HG02938 (cell line): Measurements from ENCODE around the gene C12orf60.
"Not testable (repeated sequence)": the region's sequence is repeated elsewhere in the genome, so short reads cannot be mapped to it uniquely, and the experiment has no call there.

Source experiments
- ATAC-seq: cut with Tn5 transposase; IDR thresholded peaks from one replicate; pipeline ENCODE4 v1.9.1; 2021; ENCODE audit warnings: mild to moderate bottlenecking, moderate library complexity; ENCODE audit not compliant: unreplicated experiment

The C12orf60 gene

GRCh38 chr12:14803011-14803829, at the start of gene C12orf60, which contains the start of gene WBP11:
Gene C12orf60, plus strand, starts transcription at chr12:14803670. Its CDS starts 19,266 bp downstream, at chr12:14822936.
Gene WBP11, minus strand, starts transcription at chr12:14803478. Its CDS starts 2,095 bp downstream, at chr12:14801383.
- peak; percentile 100 for ATAC-seq

- no peak for ATAC-seq
Measured at GRCh38 chr12:14756334-14757143, 46.9 kb upstream of the C12orf60 start.

- ATAC-seq = not testable (repeated sequence)
Measured at GRCh38 chr12:14759711-14760280, 43.7 kb upstream of the C12orf60 start.

GRCh38 chr12:14765398-14765797, 38.1 kb upstream of the C12orf60 start:
- ATAC-seq = no peak

- not testable (repeated sequence) for ATAC-seq
Measured at GRCh38 chr12:14766020-14766419, 37.5 kb upstream of the C12orf60 start.

- no peak for ATAC-seq
Measured at GRCh38 chr12:14766649-14767215, 36.7 kb upstream of the C12orf60 start.

GRCh38 chr12:14767617-14768016, 35.9 kb upstream of the C12orf60 start:
- no peak for ATAC-seq

GRCh38 chr12:14768823-14769405, 34.6 kb upstream of the C12orf60 start:
- ATAC-seq = no peak

GRCh38 chr12:14769466-14769968, 34.0 kb upstream of the C12orf60 start:
- ATAC-seq = no peak

- ATAC-seq = peak; percentile 37
Measured at GRCh38 chr12:14769969-14770495, 33.4 kb upstream of the C12orf60 start.

GRCh38 chr12:14770496-14771461, 32.7 kb upstream of the C12orf60 start:
- peak; percentile 22 for ATAC-seq

GRCh38 chr12:14771651-14772137, 31.8 kb upstream of the C12orf60 start:
- ATAC-seq = no peak

GRCh38 chr12:14772946-14773345, 30.5 kb upstream of the C12orf60 start:
- ATAC-seq = no peak

- peak; percentile 20 for ATAC-seq
Measured at GRCh38 chr12:14773685-14774073, 29.8 kb upstream of the C12orf60 start.

GRCh38 chr12:14774074-14774905, 29.2 kb upstream of the C12orf60 start:
- peak; percentile 56 for ATAC-seq

- no peak for ATAC-seq
Measured at GRCh38 chr12:14774906-14775635, 28.4 kb upstream of the C12orf60 start.

GRCh38 chr12:14775636-14775980, 27.9 kb upstream of the C12orf60 start:
- no peak for ATAC-seq
